ENCODE data around the gene AGAP3. TPM values are rescaled to one million over a fixed set of nuclear protein-coding genes. Genes with fewer than 3 reads are reported as not detected.

Gene AGAP3
- total and polyA plus RNA-seq, 2 donors (not counting 1 experiment from before 2014, with no cell fraction given) = 21.1 to 22.3 TPM

- intact Hi-C loops (cut with micrococcal nuclease) = no loop called here
- H4K20me1 ChIP-seq (ENCODE audit: control insufficient read depth, insufficient read depth, low read length, poor library complexity, severe bottlenecking) = no peaks in the 10 kb centered on the region
- no peak overlapping the region for H3K27ac ChIP-seq (ENCODE audit: low read length in 2 of 2)
- H3K9ac ChIP-seq (ENCODE audit: low read length) = peak overlapping the region; percentile 60
- Mint-ChIP-seq H3K9me3 (ENCODE audit: insufficient read depth) (no peaks in the 10 kb centered on the region), H3K4me1 (peaks cover 20% of the 10 kb centered on the region), H3K4me3 (peak overlapping the region; percentile 89), H3K27me3 (peaks cover 42% of the 10 kb centered on the region), H3K27ac (no peak overlapping the region)
- ChIA-PET CTCF (interaction anchor here (0.8 kb wide), 1 partner anchor 19 kb away, joined by 4 read pairs; no protein-coding TSS in a partner anchor), POLR2A (no interaction called here)
- H2AFZ ChIP-seq (ENCODE audit: insufficient read depth, low read depth, low read length, poor library complexity, severe bottlenecking) = peak overlapping the region; percentile 76
- H3K27me3 ChIP-seq (replicated peaks in 1 of 4; ENCODE audit: control extremely low read depth in 1 of 4, control insufficient read depth in 3 of 4, insufficient read depth in 4 of 4, low read length in 3 of 4) = peaks cover 2 to 63% (median 49%) of the 10 kb centered on the region in 4 experiments
- peak; percentile 76 for DNase-seq
- peak; percentile 62 for ATAC-seq (ENCODE audit: low read depth)
- H3K9me3 ChIP-seq (ENCODE audit: control extremely low read depth in 1 of 3, control insufficient read depth in 2 of 3, insufficient read depth in 1 of 3, low read length in 2 of 3) = peaks cover 0 to 16% (median 0%) of the 10 kb centered on the region in 3 donors
- peak overlapping the region; percentile 96 for H3K4me2 ChIP-seq (replicated peaks; ENCODE audit: low read depth, low read length, poor library complexity, severe bottlenecking)
- peak; percentile 83 for TF ChIP-seq CTCF (IDR thresholded peaks at IDR 0.05)
- TF ChIP-seq EZH2 (IDR thresholded peaks at IDR 0.05; ENCODE audit: borderline replicate concordance, insufficient read depth, low read depth, low read length, poor library complexity, severe bottlenecking) = peak; percentile 90
- H3K4me3 ChIP-seq (ENCODE audit: control extremely low read depth in 1 of 5, extremely low read depth in 1 of 5, insufficient read depth in 1 of 5, low read depth in 2 of 5, low read length in 4 of 5) = peak overlapping the region in 4 of 5 experiments; percentile 19 to 57 (median 51)
- H3K36me3 ChIP-seq (replicated peaks in 1 of 2; ENCODE audit: control extremely low read depth in 1 of 2, control insufficient read depth in 1 of 2, extremely low read depth in 1 of 2, insufficient read depth in 2 of 2, low read length in 1 of 2) = no peaks in the 10 kb centered on the region
- no peaks in the 10 kb centered on the region for H3K79me2 ChIP-seq (ENCODE audit: control insufficient read depth, insufficient read depth, low read length)
- 2% methylated on average over 51 of the region's 52 CpGs for WGBS (ENCODE audit: insufficient coverage)
- peaks cover 10 to 28% of the 10 kb centered on the region in 2 donors for H3K4me1 ChIP-seq (ENCODE audit: control insufficient read depth in 2 of 2, insufficient read depth in 2 of 2, low read length in 2 of 2)
Measured at GRCh38 chr7:151168003-151168786, 81.9 kb downstream of the AGAP3 start.

- no peak overlapping the region for H2AFZ ChIP-seq (ENCODE audit: insufficient read depth, low read depth, low read length, poor library complexity, severe bottlenecking)
- WGBS (ENCODE audit: insufficient coverage) = 59% methylated on average over 10 of the region's 10 CpGs
- H3K4me1 Mint-ChIP-seq = peaks cover 20% of the 10 kb centered on the region
- no peaks in the 10 kb centered on the region for H3K36me3 ChIP-seq (replicated peaks in 1 of 2; ENCODE audit: control extremely low read depth in 1 of 2, control insufficient read depth in 1 of 2, extremely low read depth in 1 of 2, insufficient read depth in 2 of 2, low read length in 1 of 2)
- no peaks in the 10 kb centered on the region for H3K79me2 ChIP-seq (ENCODE audit: control insufficient read depth, insufficient read depth, low read length)
- no peak overlapping the region for H3K4me3 ChIP-seq (ENCODE audit: control extremely low read depth in 1 of 5, extremely low read depth in 1 of 5, insufficient read depth in 1 of 5, low read depth in 2 of 5, low read length in 4 of 5)
- intact Hi-C loops (cut with micrococcal nuclease) = no loop called here
- POLR2A ChIA-PET = no interaction called here
- peaks cover 10 to 28% of the 10 kb centered on the region in 2 donors for H3K4me1 ChIP-seq (ENCODE audit: control insufficient read depth in 2 of 2, insufficient read depth in 2 of 2, low read length in 2 of 2)
- no peaks in the 10 kb centered on the region for H4K20me1 ChIP-seq (ENCODE audit: control insufficient read depth, insufficient read depth, low read length, poor library complexity, severe bottlenecking)
- no peak overlapping the region for H3K9ac ChIP-seq (ENCODE audit: low read length)
- no peak overlapping the region for H3K27ac ChIP-seq (ENCODE audit: low read length in 2 of 2)
- H3K4me2 ChIP-seq (replicated peaks; ENCODE audit: low read depth, low read length, poor library complexity, severe bottlenecking) = no peak overlapping the region
- DNase-seq (no peak), ATAC-seq (ENCODE audit: low read depth) (no peak)
- no peak overlapping the region for H3K27ac Mint-ChIP-seq
- CTCF ChIA-PET = interaction anchor here (2.4 kb wide), 1 partner anchor 14 kb away, joined by 6 read pairs; no protein-coding TSS in a partner anchor
- H3K27me3 Mint-ChIP-seq = peaks cover 45% of the 10 kb centered on the region
- peaks cover 2 to 66% (median 47%) of the 10 kb centered on the region in 4 experiments for H3K27me3 ChIP-seq (replicated peaks in 1 of 4; ENCODE audit: control extremely low read depth in 1 of 4, control insufficient read depth in 3 of 4, insufficient read depth in 4 of 4, low read length in 3 of 4)
- peaks cover 0 to 22% (median 0%) of the 10 kb centered on the region in 3 donors for H3K9me3 ChIP-seq (ENCODE audit: control extremely low read depth in 1 of 3, control insufficient read depth in 2 of 3, insufficient read depth in 1 of 3, low read length in 2 of 3)
- H3K9me3 Mint-ChIP-seq (ENCODE audit: insufficient read depth) = no peaks in the 10 kb centered on the region
- H3K4me3 Mint-ChIP-seq = peak overlapping the region; percentile 89
- TF ChIP-seq CTCF (IDR thresholded peaks at IDR 0.05) = no peak
Measured at GRCh38 chr7:151168787-151169162, 82.5 kb downstream of the AGAP3 start.
